Globus pallidus (tissue), 1 donor: ENCODE measurements around the gene EXOSC5.
"Not testable (repeated sequence)": the region's sequence is repeated elsewhere in the genome, so short reads cannot be mapped to it uniquely, and the experiment has no call there.

ENCODE experiments used
- DNase-seq: peaks from one replicate; pipeline ENCODE4 v3.0.0-alpha.2; 2015; ENCODE audit warnings: low spot score

Gene EXOSC5

DNA sequence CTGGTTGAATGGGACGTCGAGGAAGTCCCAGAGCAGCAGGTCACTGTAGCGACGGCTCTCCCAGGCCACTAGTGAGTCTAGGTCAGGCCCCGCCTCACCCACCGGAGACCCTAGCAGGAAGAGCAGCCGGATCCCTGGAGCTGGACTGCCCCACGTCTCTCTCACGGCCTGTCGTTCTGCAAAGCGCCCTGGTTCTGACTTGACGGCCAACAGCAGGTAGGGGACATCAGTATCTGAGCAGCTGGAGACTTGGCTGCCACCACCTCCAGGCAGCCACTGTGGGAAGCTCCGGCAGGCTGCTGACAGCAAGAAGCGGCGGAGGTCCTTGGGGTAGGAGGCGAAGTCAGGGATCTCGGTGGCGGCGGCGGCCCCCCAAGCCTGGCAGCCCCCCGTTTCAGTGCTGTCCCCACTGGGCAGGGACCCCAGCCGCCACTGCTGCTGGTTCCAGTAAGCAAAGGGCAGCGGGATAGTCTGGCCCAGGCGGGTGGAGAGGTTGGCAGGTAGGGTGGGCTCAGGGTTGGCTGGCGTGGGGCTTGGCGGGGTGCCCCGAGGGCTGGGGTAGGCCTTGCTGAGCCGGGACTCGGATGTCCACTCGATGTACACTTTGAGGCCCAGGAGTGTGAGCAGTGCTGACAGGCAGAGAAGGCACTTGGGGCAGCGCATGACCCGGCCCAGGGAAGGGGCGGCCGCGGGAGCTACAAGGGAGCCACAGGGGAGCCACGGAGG lies 29.1 kb upstream of the EXOSC5 start:
- no peak for DNase-seq

DNA sequence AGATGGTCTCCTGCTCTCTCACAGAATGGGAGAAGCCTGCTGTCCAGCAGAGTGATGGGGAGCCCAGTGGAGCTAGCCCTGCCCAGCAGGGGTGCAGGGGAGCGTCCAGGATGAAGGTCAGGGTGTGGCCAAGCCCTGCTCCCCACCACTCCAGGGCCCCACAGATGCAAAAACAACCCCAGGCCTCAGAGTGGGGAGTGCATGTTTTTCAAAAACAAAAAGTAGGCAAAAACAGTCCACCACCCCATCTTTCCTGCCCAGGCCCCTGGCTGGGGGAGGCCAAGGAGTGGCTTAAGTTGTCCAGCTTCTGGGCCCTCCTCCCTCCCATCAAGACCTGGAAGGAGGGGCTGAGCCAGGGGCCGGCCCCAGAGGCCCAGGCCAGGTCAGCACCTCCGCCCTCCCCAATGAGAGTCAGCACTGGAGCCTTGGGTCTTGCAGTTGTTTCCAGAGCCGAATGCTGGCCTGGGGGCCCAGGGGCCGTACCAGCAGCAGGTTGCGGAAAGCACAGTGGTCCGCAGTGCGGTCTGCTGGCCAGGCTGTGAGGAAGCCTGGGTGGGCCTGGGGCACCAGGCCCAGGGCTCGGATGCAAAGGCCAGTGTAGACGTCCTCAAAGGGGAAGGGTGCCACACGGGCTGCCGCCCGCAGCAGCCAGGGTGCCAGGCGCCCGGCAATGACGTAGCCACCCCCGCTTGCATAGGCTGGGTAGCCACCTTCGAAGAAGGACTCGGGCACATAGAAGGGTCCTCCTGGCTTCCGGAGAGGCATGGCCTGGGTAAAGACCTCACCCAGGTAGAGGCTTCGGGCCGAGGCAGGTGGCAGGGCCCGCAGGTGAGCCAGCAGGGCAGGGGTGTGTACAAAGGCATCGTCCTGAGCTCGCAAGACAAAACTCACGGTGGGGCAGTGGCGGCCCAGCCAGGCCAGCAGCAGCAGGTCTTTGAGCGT lies 28.3 kb upstream of the EXOSC5 start:
- DNase-seq, result no peak

DNA sequence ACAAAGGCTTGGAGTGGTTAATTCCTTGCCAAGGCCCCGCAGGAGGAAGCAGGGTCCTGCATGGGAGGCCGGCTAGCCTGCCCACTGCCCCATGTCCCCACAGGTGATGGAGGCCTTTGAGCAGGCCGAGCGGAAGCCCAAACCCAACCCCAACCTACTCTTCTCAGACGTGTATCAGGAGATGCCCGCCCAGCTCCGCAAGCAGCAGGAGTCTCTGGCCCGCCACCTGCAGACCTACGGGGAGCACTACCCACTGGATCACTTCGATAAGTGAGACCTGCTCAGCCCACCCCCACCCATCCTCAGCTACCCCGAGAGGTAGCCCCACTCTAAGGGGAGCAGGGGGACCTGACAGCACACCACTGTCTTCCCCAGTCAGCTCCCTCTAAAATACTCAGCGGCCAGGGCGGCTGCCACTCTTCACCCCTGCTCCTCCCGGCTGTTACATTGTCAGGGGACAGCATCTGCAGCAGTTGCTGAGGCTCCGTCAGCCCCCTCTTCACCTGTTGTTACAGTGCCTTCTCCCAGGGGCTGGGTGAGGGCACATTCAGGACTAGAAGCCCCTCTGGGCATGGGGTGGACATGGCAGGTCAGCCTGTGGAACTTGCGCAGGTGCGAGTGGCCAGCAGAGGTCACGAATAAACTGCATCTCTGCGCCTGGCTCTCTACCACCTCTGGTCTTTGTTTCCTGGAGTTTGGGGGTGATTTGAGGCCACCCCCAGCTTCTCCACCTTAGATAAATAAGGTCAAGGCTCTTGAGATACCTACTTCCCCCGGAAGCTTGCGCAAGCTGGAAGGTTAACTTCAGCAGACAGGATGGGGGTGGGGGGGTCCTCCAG lies 27.4 kb upstream of the EXOSC5 start:
- no peak for DNase-seq

DNA sequence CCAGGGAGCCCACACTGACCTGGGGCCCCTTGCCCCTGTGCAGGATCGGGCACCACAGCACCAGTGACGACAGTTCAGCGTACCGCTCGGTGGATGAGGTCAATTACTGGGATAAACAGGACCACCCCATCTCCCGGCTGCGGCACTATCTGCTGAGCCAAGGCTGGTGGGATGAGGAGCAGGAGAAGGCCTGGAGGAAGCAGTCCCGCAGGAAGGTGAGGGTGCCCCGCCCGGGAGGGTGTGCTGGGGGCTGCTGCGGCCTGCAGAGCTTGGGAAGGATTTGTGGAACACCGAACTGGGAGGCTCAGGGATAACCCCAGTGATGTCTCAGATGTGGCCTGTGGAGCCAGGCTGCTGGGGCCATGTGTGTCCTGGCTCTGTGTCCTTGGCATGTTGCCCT lies 25.8 kb upstream of the EXOSC5 start:
- DNase-seq, result no peak

DNA sequence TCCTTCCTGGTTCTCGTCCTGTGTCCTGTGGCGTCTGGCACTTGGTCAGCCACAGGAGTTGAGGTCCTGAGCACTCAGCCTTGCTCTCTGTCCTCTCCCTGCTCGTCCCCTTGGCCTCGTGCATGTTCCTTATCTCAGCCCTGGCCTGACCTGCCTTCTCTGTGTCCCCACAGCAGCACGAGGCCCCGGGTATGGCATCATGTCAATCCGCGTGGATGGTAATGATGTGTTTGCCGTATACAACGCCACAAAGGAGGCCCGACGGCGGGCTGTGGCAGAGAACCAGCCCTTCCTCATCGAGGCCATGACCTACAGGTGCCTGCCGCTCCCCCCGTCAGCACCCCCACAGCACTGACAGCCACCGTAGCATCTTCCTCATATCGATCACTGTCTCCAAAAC lies 25.3 kb upstream of the EXOSC5 start:
- no peak for DNase-seq

DNA sequence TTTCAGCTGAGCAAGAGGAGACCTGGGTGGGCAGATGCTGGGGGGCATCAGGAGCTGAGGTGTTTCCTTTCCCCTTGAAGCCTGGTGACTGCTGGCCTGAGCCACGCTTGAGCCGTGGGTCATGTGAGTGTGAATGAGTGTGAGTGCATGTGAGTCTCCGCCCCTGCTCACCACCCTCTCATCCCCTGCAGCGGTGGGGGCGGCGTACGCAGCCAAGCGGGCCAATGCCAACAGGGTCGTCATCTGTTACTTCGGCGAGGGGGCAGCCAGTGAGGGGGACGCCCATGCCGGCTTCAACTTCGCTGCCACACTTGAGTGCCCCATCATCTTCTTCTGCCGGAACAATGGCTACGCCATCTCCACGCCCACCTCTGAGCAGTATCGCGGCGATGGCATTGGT lies 24.8 kb upstream of the EXOSC5 start:
- DNase-seq, result no peak

DNA sequence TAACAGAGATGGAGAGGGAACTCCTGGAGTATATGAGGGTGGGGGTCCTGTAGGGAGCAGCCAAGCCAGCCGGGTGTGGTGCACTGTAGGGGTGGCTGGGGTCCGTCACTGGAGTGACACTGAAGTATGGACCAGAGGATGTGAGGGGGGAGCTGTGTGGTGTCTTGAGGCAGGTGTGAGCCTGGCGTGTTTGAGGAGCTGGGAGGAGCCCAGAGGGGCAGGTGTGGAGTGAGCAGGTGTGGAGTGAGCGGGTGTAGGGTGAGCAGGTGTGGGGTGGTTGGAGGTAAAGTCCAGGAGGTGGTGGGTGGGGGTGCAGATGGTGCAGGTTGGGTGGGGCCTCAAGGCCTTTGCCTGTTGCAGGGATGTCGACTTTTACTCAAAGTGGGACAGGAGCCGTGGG lies 24.2 kb upstream of the EXOSC5 start:
- DNase-seq, result no peak

DNA sequence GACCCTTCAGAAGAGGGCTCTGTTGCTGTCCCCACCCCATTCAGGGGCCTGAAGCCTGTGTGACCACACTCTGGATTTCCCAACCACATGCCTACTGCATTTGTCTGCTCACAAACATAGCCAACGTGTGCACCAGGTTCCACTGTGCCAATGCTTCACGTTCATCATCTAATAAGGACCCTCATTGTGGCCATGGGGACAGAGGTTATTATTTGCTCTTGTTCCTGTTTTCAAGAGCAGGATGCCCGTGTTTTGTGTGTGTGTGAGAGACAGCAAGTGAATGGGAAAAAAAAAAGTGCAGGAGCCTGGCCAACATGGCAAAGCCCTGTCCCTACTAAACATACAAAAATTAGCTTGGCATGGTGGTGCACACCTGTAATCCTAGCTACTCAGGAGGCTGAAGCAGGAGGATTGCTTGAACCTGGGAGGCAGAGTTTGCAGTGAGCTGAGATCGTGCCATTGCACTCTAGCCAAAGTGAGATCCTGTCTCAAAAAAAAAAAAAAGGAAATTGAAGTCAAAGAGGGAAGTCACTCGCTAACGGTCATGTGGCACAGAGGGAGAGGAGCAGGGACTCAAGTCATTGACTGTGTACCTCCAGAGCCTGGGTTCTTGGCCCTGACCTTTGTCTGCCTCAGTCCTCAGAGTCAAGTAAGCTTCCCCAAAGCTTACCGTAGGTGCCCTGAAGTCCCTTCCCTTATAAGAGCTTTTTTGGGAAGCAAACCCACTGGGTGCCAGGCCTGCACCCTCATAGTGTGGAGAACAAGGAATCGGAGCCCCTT lies 23.1 kb upstream of the EXOSC5 start:
- peak; percentile 56 for DNase-seq

DNA sequence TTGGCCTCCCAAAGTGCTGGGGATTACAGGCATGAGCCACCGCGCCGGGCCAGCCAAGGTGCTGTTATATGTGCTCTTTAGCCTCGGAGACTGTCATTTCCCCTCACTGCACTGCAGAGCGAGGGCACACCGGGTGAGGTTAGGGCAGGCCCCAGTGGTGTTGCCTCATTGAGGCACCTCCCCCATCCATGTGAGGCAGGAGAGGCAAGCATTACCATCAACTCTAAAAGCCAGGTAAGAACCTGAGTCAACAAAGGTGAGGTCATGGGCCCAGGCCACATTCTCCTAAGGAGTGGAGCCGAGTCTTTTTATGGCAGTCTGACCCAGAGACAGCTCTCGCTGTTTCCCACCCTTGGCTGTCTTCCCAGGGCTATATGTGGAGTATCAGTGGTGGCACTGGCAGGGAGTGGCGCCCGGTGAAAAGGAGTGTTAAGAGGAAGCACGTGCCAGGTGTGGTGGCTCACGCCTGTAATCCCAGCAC lies 19.1 kb upstream of the EXOSC5 start:
- DNase-seq, result no peak

DNA sequence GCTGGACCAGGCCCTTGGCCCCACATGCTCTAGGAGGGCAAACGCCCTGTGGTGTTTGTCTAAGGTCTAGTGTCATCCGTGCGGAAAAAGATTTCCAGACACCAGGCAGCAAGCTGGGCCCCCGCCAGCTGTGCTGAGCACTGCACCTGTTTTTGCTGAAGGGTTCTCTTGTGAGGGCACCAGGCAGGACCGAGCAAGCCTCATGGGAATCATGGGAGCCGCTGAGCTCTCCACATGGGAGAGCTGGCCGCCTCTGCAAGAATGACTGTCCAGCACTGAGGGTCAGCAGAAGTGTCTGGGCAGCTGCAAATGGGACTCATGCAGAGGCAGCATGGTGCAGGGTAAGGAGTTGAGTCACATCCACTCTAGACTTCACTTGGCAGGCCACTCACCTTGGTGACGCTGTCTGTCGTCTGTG lies 18.0 kb upstream of the EXOSC5 start:
- DNase-seq, result no peak

DNA sequence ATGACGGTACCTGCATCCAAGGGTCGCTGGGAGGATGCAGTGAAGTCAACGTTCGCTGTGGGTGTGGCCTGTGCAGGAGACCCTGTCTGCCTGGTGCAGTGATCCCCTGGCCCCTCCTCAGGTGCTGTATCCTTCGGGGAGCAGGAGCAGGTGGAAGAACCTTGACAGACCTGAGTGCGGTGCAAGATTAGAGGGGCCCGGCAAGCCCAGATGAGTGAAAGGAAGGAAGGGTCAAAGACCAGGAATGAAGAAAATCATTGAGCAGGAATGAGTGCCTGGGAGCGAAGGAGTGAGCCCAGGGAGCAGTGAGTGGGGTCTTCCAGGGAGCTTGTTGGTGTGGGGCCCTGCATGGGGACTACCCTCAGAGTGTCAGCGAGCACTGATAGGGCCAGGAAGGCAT lies 17.3 kb upstream of the EXOSC5 start:
- no peak for DNase-seq

DNA sequence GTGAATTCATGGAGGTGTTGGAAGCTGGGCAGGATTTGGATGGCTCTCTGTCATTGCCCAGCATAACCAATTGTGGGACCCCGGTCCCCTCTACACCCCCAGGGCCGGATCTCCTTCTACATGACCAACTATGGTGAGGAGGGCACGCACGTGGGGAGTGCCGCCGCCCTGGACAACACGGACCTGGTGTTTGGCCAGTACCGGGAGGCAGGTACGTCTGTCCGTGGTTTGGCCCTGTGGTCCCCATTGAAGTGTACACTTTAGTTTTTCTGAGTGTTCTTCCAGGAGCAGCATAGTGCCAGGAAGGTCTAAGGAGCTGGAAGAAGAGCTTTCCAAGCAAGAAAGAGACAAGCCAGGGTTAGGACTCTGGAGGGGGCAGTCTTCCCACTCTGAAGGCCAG lies 16.8 kb upstream of the EXOSC5 start:
- no peak for DNase-seq

DNA sequence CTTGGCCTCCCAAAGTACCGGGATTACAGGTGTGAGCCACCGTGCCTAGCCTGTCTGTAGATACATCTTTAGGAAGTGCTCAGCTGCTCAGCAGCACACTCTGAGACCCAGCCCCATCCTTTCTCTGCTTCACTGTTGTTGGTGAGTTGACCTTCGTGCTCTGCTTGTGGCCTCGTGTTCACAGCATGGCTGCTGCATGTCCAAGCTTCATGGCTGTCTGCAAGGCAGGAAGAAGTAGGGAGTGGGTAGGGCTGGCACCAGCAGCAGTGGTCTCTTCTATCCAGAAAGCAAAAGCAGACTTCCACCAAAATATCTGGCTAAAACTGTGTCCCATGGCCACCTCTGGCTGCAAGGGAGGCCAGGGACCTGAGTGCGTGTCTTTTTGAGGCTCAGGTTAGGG lies 15.8 kb upstream of the EXOSC5 start:
- no peak for DNase-seq

DNA sequence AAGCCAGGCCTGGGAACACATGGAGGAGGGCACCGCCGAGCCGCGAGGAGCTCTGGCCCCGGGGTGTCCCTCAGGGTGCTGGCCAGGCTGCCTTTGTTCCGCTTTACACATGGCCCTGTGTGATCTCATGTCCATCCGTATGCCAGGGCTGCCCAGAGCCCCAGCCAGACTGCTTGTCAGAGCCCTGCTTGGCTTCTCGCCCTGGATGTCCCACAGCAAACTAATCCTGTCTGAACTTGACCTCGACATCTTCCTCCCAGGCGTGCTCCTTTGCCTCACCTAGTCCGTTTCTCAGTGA lies 14.8 kb upstream of the EXOSC5 start:
- peak; percentile 80 for DNase-seq

DNA sequence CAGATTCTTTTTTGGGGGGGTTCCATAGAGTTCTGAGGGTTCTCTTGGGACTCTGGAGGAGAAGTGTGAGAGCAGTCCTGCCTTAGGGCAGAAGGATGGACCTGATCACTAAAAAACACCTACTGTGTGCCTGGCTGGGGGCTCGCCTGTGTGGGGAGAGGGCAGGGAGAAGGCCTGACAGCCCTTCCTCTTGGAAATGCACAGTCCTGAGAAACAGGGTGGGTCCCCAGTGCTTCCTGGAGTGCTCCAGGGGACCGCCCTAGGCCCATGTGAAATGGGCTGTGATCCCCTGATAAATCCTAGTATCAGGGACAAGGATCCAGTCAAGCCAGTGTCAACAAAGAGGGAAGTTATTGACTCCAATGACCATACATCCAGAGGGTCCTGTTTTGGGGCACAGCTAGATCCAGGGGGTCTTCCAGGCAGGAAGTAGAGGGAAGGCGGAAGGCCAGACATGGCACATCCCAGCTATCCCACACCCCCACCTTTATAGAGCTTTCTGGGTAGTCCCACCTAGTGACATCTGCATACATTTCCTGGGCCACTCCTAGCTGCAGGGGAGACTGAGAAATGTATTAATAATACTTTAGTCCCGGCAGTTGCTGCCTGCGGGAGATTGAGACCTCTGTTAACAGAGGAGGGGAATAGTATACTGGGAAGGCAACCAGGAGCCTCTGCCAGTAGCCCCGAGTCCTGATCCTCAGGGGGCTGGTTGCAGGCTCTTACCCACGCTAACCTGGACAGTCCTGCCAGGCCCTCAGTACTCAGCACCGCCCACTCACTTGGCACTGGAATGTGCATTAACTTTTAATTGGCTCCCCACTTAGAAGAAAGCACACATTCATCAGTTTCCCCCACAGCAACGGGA lies 14.2 kb upstream of the EXOSC5 start:
- DNase-seq, result no peak

DNA sequence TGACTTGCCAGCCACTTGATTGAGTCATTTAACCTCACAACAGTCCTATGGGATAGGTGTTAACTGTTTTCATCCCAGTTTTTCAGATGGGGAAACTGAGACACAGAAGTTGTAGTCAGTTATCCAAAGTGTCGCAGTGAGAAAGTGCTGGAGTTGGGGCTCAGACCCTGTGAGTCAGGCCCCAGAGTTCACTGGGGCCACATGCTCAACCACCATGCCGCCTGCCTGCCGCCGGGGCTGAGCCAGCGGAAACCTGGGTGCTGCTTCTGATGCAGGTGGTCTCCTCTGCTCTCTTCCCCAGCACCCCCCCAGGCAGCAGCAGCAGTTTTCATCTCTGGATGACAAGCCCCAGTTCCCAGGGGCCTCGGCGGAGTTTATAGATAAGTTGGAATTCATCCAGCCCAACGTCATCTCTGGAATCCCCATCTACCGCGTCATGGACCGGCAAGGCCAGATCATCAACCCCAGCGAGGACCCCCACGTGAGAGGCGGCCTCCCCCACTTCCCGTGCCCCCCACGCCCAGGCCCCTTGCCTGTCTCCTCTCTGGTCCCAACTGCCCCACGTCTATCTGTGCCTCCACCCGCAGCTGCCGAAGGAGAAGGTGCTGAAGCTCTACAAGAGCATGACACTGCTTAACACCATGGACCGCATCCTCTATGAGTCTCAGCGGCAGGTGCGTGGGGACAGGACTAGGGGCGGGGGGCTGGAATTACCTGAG lies 13.3 kb upstream of the EXOSC5 start:
- DNase-seq, result no peak

DNA sequence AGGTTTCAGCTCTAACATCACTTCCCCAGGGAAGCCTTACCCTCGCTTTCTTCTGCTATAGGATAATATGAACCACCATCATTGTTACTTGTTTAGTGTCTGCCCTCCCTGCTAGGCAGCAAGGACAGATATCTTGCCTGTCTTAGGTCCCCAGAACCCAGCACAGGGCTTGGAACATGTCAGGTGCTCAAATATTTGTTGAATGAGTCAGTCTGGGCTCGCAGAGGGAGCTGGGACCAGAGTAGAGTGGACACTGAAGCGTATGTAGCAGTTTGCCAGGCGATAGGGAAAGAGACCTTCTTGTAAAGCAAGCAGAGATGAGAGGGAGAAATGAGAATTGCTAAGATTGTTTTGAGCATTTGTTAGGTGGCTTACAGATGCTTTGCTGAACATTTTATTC lies 12.1 kb upstream of the EXOSC5 start:
- DNase-seq, result no peak

DNA sequence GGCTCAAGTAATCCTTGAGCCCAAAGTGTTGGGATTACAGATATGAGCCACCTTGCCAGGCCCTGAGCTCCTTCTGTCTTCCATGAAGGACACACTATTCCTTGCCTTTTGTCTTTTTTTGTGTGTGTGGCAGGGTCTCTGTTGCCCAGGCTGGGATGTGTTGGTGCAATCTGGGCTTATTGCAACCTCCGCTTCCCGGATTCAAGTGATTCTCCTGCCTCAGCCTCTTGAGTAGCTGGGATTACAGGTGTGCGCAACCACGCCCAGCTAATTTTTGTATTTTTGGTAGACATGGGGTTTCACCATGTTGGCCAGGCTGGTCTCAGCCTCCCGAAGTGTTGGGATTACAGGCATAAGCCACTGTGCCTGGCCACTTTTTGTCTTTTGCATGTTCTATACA lies 11.7 kb upstream of the EXOSC5 start:
- not testable (repeated sequence) for DNase-seq

DNA sequence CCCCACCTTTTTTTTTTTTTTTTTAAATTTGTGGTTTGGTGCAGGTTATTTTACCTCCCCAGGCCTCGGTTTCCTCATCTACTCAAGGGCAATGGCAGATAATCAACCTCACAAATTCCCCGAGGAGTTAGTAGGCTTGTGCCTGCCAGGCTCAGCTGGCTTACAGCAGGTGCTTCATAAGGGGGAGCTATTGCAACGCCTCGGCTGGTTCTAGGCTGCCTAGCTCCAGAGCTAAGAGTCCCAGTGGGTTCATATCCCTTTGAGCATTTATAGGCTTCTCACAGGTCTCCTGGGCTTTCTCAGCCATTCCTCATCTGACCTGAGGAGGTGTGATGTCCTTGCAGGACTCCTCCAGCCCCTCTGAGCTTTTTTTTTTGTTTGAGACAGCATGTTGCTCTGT lies 11.1 kb upstream of the EXOSC5 start:
- DNase-seq, result no peak

DNA sequence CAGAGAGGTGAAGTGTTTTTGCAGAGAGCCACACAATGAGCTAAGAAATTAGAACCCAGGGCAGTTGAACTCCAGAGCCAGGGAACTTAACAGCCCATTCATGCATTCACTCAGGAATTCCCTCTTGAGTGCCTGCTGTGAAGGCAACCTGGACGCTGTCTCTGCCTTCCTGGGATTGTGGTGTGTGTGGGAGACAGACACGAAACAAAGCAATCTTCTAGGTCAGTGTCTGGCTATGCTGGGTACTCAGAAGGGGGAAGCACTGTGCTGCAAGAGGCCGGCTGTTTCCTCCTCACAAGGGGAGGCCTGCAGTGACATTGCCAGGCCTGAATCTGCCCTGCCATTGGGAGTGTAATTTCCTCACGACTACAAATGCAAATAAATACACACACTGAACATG lies 10.1 kb upstream of the EXOSC5 start:
- DNase-seq, result no peak
